GM18520 (cell line): ENCODE data around the gene USP34.

Experiments used
- ATAC-seq: cut with Tn5 transposase; IDR thresholded peaks from one replicate; pipeline ENCODE4 v1.9.1; 2021; ENCODE audit not compliant: unreplicated experiment

Gene USP34

DNA sequence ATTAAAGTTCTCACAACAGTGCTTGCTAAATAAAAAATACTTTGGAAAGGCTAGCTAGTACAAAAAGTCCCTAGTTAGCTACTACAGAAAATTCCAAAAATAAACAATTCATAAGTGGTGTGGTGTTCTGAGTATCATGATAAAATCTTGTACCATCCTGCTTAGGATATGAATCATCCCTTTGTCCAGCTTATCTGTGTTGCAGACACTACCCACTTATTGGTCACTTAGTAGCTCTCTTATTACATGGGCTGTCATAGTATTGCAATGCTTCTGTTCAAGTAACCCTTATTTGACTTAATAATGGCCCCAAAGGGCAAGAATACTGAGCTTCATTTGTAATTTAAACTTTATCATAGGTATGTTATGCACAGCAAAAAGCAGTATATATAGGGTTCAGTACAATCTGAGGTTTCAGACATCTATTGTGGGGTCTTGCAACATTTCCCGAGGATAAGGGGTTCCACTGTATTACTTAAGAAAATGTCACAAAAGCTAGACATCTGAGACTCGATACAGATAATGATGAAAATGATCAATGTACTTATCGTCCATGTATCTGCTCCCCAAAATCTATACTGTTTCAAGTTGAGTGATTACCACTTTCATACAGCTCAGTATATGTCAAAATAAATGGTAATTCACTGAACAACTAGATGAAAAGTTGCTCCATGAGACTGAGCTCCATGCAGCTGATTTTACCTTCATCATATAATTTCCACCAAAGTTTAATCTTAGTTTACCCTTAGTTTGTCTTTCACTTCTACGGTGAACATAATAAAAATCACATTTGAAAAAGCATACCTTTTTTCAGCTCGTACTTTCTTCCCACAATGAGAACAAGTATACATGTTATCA is 215.1 kb downstream of the USP34 start:
- ATAC-seq = no peak

DNA sequence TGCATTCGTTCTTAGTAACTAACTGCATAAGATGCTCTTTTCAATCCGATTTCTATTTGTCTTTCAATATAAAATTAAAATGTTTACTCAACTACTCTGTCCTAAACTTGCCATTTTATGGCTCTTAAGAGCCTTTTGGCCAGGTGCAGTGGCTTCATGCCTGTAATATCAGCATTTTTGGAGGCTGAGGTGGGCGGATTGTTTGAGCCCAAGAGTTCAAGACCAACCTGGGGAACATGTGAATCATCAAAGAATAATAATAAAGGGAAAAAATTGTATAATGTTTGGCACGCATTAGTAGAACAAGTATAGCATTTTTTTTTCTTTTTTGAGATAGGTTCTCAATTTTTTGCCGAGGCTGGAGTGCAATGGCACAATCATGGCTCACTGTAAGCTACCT is 216.4 kb downstream of the USP34 start:
- ATAC-seq = no peak

- ATAC-seq = no peak
Measured at GRCh38 chr2:61253136-61253535, 217.8 kb downstream of the USP34 start.

DNA sequence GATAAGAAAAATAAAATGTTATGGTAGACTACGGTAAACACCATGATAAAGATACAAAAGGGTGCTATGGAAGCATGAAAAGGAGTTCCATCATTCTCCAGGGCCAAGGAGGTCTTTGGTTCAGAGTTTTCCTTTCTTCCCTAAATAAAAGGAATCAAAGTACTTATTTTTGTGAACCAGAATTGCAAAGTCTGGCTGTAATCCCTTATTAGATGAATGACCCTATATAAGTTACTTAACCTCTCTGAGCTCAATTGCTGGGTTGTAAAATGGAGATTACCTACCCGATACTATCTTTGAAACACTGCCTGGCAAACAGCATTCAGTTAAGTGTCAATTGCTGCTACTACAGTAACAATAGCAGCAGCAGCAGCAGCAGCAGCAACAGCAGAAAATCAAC is 218.9 kb downstream of the USP34 start:
- no peak for ATAC-seq

DNA sequence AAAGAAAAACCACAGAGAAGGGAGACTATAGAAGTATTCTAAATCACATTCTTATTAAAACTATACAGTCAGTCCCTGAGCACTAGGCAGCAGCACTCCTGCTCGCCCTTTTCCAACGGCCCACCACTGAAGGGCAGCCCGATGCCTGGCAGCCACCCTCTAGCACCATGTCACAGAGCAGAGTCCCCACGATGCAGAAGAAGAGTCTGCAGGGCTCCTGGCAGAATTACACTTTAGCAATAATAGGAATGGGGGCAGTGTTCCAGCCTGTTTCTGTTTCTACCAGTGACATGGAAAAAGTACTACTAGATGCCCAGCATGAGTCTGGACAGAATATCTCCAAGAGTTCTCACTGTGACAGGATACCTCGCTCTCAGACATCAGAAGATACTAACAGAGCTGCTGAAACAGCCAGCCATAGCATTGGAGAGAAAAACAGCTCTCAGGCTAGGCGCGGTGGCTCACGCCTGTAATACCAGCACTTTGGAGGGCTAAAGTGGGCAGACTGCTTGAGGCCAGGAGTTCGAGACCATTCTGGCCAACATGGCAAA is 221.3 kb downstream of the USP34 start:
- no peak for ATAC-seq

- ATAC-seq = no peak
Measured at GRCh38 chr2:61247204-61247812, 223.6 kb downstream of the USP34 start.

- ATAC-seq = no peak
Measured at GRCh38 chr2:61244694-61245093, 226.2 kb downstream of the USP34 start.

DNA sequence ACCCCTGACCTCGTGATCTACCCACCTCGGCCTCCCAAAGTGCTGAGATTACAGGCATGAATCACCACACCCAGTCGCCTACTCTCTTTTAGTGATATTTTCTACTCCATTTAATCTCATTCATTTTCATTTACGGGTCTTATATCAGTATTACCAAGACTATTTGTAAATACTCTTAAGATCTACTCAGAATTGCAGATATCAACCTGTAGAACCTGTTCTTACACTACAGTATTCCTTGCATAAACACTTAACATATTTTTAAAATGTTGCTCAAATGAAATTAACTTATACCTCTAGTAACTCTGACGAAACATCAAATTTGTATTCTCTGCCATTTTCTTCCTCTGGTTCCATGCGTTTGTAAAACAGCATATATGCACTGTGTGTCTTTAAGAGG is 229.6 kb downstream of the USP34 start:
- no peak for ATAC-seq

DNA sequence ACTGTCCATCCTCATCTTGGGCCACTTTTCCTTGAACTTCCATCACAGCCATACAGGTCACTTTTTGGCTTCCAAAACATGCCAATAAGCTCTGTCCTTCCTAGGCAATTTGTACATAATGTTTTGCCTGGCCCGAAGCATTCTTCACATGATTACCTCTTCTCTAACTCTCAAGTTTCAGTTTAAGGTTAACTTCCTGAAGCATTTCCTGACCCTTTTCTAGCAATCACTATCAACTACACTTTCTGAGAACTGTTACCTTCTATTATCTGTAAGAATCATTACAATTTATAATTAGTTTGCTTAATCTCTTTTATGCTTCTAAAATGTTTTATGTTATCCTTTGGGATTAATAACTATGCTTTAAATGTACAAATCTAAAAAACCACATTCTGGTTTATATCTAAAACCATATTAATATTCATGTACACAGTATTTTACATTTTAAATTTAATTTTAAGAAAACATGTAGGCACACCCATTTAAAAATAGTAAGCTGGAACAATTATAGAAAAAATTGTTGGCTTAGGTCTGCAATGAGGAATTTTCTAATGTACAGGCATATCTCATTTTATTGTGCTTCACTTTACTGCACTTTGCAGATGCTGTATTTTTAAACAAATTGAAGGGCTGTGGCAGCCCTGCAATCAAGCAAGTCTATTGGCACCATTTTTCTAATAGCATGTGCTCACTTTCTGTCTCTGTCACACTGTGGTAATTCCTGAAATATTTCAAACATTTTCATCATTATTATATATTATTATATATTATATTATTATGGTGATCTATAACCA is 232.5 kb downstream of the USP34 start:
- ATAC-seq = no peak

GRCh38 chr2:61235716-61236115 is 235.2 kb downstream of the USP34 start:
- no peak for ATAC-seq

DNA sequence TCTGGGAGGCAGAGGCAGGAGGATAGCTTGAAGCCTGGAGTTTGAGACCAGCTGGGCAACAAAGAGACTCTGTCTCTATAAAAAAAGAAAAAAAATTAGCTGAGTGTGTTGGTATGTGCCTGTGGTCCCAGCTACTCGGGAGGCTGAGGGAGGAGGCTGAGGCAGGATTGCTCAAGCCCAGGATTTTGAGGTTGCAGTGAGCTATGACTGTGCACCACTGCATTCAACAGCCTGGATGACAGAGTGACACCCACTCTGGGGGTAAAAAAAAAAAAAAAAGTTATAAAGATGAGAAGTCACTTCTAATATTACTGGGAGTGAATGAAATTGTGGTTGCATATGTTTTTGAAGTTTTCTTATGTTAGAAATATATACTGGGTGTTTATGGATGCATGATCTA is 237.3 kb downstream of the USP34 start:
- ATAC-seq = no peak

GRCh38 chr2:61229936-61230335 is 241.0 kb downstream of the USP34 start:
- no peak for ATAC-seq

GRCh38 chr2:61222567-61222966 is 248.3 kb downstream of the USP34 start:
- ATAC-seq = no peak

DNA sequence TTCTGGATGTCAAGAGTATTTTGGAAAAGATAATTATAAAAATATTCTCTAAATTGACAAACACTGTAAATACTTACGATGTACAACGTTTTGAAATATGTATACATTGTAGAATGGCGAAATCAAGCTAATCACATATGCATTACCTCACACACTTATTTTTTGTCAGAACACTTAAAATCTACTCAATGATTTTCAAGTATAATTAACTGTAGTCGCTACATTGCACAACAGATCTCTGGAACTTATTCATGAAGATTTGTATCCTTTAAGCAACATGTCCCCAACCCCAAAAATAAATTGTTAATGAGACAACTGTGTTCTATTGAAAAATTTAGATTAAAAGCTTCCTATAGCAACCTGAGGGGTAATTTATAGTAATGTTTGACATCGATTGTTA is 249.1 kb downstream of the USP34 start:
- ATAC-seq = no peak

GRCh38 chr2:61220768-61221167 is 250.1 kb downstream of the USP34 start:
- no peak for ATAC-seq

- ATAC-seq = no peak
Measured at GRCh38 chr2:61218817-61219170, 252.1 kb downstream of the USP34 start.

GRCh38 chr2:61218076-61218816 is 252.6 kb downstream of the USP34 start:
- ATAC-seq = no peak

DNA sequence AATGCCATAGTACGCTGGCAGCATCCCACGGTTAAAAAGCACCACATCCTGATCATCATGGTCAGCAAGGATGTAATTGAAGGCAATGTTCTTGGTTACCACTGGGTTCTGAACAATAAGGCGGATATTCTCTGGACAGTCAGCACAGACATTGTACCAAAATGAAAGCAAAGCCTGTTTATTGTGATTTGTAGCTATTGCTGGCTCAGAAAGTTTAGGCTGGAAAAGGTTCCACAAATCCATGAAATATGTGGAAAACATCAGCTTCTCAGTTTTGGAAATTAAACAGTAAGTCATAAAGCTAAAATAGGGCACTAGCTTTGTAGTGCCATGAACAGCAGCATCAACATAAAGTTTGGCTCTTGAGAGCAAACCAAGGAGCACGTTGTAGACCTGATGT is 256.7 kb downstream of the USP34 start:
- no peak for ATAC-seq

DNA sequence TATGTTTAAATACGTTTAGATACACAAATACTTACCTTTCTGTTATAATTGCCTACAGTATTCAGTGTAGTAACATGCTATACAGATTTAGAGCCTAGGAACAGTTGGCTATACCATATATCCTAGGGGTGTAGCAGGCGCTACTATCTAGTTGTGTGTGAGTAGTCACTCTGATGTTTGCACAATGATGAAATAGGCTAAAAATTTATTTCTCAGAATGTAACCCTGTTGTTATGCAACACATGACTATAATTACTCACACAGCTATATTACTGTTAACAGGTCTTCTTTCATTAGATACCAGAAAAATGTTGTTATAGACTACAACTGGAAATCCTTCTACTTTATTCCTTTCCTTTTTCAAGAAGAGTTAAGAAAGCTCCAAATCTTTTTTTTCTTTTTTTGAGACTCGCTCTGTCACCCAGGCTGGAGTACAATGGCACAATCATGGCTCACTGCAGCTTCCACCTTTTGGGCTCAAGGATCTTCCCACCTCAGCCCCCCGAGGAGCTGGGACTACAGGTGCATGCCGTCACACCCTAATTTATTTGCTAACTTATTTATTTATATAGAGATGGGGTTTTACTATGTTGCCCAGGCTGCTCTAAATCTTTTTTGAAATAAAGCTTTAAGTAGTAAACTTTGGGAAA is 260.4 kb downstream of the USP34 start:
- no peak for ATAC-seq

- no peak for ATAC-seq
Measured at GRCh38 chr2:61205132-61205531, 265.8 kb downstream of the USP34 start.
